ENCODE data around the gene CLIC5.
A peak's percentile ranks its signal among the peaks of the same experiment; 100 is the strongest.

CLIC5 gene

GRCh38 chr6:46032110-46032998 is 16.7 kb upstream of the CLIC5 start:
- DNase-seq, result peak; percentile 36

- no peak for DNase-seq
Observed at GRCh38 chr6:46029602-46030001, 13.9 kb upstream of the CLIC5 start.

- no peak for DNase-seq
Observed at GRCh38 chr6:46026307-46026706, 10.6 kb upstream of the CLIC5 start.

GRCh38 chr6:46025573-46025972 is 9.9 kb upstream of the CLIC5 start:
- no peak for DNase-seq

- no peak for DNase-seq
Observed at GRCh38 chr6:46024124-46024769, 8.6 kb upstream of the CLIC5 start.

GRCh38 chr6:46023216-46023915 is 7.7 kb upstream of the CLIC5 start:
- DNase-seq, result no peak

- DNase-seq, result no peak
Observed at GRCh38 chr6:46022106-46022948, 6.7 kb upstream of the CLIC5 start.

GRCh38 chr6:46017726-46018125 is 2.1 kb upstream of the CLIC5 start:
- DNase-seq, result no peak

GRCh38 chr6:46016063-46016608 is 476 bp upstream of the CLIC5 start:
- DNase-seq, result no peak

GRCh38 chr6:46014511-46015118 is 1.0 kb downstream of the CLIC5 start:
- DNase-seq, result no peak

GRCh38 chr6:46014046-46014445 is 1.6 kb downstream of the CLIC5 start:
- no peak for DNase-seq

GRCh38 chr6:46013639-46014038 is 2.0 kb downstream of the CLIC5 start:
- DNase-seq, result no peak

- DNase-seq, result no peak
Observed at GRCh38 chr6:46012834-46013233, 2.8 kb downstream of the CLIC5 start.

- peak; percentile 39 for DNase-seq
Observed at GRCh38 chr6:46011188-46012085, 4.2 kb downstream of the CLIC5 start.

GRCh38 chr6:46010771-46011170 is 4.9 kb downstream of the CLIC5 start:
- no peak for DNase-seq

GRCh38 chr6:46010270-46010669 is 5.4 kb downstream of the CLIC5 start:
- no peak for DNase-seq

GRCh38 chr6:46002264-46002663 is 13.4 kb downstream of the CLIC5 start:
- DNase-seq, result no peak

GRCh38 chr6:46000905-46001304 is 14.8 kb downstream of the CLIC5 start:
- DNase-seq, result no peak

GRCh38 chr6:45998524-45998923 is 17.1 kb downstream of the CLIC5 start:
- no peak for DNase-seq

- DNase-seq, result no peak
Observed at GRCh38 chr6:45997875-45998506, 17.7 kb downstream of the CLIC5 start.
